K562 (cell line): ENCODE results near the gene UTP11. TPM values are rescaled to one million over a fixed set of nuclear protein-coding genes. Genes with fewer than 3 reads are reported as not detected.
A peak's percentile ranks its signal among the peaks of the same experiment; 100 is the strongest.

Source experiments
- ARID3A ChIP-seq: IDR thresholded peaks from 2 replicates; pipeline ENCODE4 v1.6.1; 2012; ENCODE audit warnings: low read depth, low read length, improper control_type of control experiment, borderline replicate concordance
- CEBPZ ChIP-seq: fragments of 150-350 bp; IDR thresholded peaks from 2 replicates; pipeline ENCODE4 v1.6.1; 2014; ENCODE audit warnings: low read depth, mild to moderate bottlenecking, low read length, borderline replicate concordance
- E2F8 ChIP-seq: fragments of 450-650 bp; IDR thresholded peaks from 2 replicates; pipeline ENCODE4 v1.7.1; 2018; ENCODE audit warnings: mild to moderate bottlenecking, low read depth; ENCODE audit not compliant: partially characterized antibody
- GATAD2A ChIP-seq: fragments of 450-650 bp; IDR thresholded peaks from 2 replicates; pipeline ENCODE4 v1.6.1; 2017
- MGA ChIP-seq: fragments of 450-650 bp; IDR thresholded peaks from 2 replicates; pipeline ENCODE4 v1.6.1; 2016; ENCODE audit warnings: mild to moderate bottlenecking, moderate library complexity
- NFIC ChIP-seq: fragments of 450-650 bp; IDR thresholded peaks from 2 replicates; pipeline ENCODE4 v1.6.1; 2017; ENCODE audit warnings: mild to moderate bottlenecking, inconsistent platforms
- RFX5 ChIP-seq: IDR thresholded peaks from 2 replicates; pipeline ENCODE4 v1.6.1; 2011; ENCODE audit warnings: low read depth, mild to moderate bottlenecking, improper control_type of control experiment, low read length
- ZNF347 ChIP-seq: fragments of 450-650 bp; formaldehyde crosslinking; IDR thresholded peaks from 2 replicates; pipeline ENCODE4 v1.4.0; 2020; ENCODE audit warnings: low read depth, mild to moderate bottlenecking, moderate library complexity
- polyA plus RNA-seq, 8 experiments: library from polyadenylated mRNA; depleted of rRNA in 4 of 8; stranded (reverse) in 5 of 8; unstranded in 3 of 8; fragments of >200 nt; fragmentation: Nextera tagmentation in 2 of 8; fragmentation: Illumina TruSeq in 1 of 8; extraction: Ambion mirVana in 2 of 8; extraction: Trizol in 1 of 8; gene quantifications; 2 replicates each; pipeline versions ENCODE4 v1.2.1 to v1.2.3, GENCODE V29; 2011 to 2014; ENCODE audit warnings: inconsistent platforms in 1 of 8, missing spikeins in 1 of 8
- total RNA-seq, 7 experiments: library from RNA; depleted of rRNA in 6 of 7; stranded (reverse); fragments of >200 nt in 6 of 7; fragmentation: Illumina TruSeq in 2 of 7; extraction: Trizol in 2 of 7; gene quantifications; 2 replicates each; pipeline versions ENCODE4 v1.2.1 to v1.2.3, GENCODE V29; 2011 to 2021; ENCODE audit warnings: low replicate concordance in 1 of 7

Gene UTP11
- total and polyA plus RNA-seq, 9 of the 15 experiments (the other 6 are each of a cell fraction or from before 2014, with no cell fraction given): 91.1 to 378 (median 221) TPM

- TF ChIP-seq MGA: peak; percentile 31; the same call in 1 of the 2 replicates
- no peak for TF ChIP-seq RFX5
- TF ChIP-seq E2F8: no peak
- no peak for TF ChIP-seq ZNF347 (CRISPR knock-in tag)
- TF ChIP-seq NFIC: 0 out of 2 replicates have a peak, but pooled peaks have one; percentile 6
- TF ChIP-seq CEBPZ: no peak
- TF ChIP-seq GATAD2A: no peak
- no peak for TF ChIP-seq ARID3A
These were observed 2.7 kb upstream of the UTP11 start (continued) for GRCh38 chr1:38009841-38010180.
